GM12864 (cell line): Measurements from ENCODE around the gene VPS37B.

Experiments
- DNase-seq: peaks from one replicate; pipeline ENCODE4 v3.0.0-alpha.2; 2011; ENCODE audit warnings: low read depth
- H3K4me3 ChIP-seq: 2 replicates; pipeline ENCODE4 v1.5.1; 2011; ENCODE audit warnings: mild to moderate bottlenecking, low read depth, low read length, control low read depth
- TF ChIP-seq, protein P1 (sequence below): IDR thresholded peaks from 2 replicates; pipeline ENCODE4 v1.5.1; 2011; ENCODE audit warnings: low read depth, mild to moderate bottlenecking, moderate library complexity, low read length, control low read depth, inconsistent platforms; ENCODE audit errors: missing control alignments

Gene VPS37B

DNA sequence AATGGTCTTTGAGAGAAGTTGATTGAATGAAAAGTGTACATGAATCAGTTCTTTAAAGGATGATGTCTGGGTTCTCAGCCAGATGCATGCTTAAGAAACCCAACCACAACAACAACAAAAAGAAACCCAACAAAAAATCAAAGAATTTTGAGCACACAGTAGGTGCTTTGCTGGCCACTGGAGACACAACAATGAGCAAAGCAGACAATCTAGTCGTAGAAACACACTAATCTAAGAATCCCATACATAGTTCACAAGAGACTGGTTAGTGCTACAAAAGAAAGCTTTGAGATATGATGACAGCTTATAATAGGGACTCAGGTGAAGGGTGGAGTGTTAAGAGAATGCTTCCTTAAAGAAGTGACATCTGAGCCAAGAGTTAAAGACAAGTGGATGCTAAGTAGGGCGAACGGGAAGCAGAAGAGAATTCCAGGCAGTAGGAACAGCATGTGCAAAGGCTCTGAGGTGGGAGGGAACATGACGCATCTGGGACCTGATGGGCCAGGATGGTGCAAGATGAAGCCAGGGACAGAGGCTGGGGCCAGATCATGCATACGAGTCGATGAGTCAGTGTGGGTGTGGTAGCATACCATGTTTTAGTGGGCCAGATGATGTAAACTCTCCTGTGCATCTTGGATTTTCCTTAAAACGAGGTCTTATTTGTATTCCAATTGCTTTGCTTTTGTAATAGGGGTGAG, 65.3 kb downstream of the VPS37B start:
- TF ChIP-seq, protein P1, sequence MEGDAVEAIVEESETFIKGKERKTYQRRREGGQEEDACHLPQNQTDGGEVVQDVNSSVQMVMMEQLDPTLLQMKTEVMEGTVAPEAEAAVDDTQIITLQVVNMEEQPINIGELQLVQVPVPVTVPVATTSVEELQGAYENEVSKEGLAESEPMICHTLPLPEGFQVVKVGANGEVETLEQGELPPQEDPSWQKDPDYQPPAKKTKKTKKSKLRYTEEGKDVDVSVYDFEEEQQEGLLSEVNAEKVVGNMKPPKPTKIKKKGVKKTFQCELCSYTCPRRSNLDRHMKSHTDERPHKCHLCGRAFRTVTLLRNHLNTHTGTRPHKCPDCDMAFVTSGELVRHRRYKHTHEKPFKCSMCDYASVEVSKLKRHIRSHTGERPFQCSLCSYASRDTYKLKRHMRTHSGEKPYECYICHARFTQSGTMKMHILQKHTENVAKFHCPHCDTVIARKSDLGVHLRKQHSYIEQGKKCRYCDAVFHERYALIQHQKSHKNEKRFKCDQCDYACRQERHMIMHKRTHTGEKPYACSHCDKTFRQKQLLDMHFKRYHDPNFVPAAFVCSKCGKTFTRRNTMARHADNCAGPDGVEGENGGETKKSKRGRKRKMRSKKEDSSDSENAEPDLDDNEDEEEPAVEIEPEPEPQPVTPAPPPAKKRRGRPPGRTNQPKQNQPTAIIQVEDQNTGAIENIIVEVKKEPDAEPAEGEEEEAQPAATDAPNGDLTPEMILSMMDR = no peak
- H3K4me3 ChIP-seq = no peak overlapping the region
- DNase-seq = no peak

DNA sequence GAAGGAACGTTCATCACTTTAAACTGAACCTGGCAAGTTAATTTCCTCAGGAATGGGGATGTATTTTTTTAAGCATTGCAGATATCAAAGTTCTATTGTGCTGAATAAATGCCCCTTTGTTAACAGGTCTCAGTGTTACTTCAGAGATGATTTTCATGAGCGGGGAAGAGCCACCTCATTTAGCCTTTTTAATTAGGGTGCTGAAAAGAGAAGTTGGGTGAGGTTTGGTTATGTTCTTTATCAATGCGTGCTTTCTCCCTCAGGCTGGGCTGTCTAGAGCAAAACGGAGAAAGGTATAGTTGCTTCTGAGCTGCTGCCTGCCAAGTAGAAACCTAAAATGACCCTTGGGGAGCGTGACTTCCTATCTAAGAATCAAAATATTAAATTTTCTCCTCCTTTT, 68.7 kb downstream of the VPS37B start:
- no peak overlapping the region for H3K4me3 ChIP-seq
- TF ChIP-seq, protein P1 = no peak
- DNase-seq = no peak

DNA sequence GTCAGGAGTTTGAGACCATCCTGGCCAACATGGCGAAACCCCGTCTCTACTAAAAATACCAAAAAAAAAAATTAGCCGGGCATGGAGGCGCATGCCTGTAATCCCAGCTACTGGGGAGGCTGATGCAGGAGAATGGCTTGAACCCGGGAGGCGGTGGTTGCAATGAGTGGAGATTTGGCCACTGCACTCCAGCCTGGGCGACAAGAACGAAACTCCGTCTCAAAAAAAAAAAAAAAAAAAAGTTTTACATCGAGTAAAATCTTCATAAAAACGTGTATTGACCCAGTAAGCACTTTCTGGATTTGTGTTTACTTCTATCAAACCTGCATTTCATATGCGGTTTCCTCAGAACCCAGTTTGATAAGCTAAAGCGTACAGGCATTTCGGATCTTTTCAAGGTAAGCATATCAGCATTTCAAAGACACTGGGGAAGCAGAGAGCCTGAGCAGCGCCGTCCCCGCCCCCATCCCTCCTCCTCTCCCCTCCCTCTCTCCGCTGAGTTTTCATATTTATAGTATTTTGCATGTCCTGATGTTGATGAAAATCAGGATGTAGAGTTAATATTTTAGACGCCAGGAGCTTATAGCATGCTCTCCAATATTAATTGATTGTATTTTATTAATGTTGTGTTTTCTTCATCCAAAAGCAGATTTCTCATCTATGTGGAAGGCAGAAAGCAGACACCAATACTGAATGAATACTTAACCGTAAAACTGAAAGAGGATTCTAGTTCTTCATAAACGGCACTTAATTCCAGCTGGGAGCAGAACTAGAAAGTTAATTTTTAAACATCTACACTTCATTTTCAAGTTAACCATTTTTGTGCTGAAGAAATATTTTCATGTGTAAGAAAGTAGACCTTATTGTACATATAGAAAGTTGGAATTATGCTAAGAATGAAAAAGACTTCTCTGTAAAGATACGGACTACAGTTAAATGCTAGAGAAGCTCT, 69.9 kb downstream of the VPS37B start:
- TF ChIP-seq, protein P1 = no peak
- no peak for DNase-seq
- H3K4me3 ChIP-seq = no peak overlapping the region

DNA sequence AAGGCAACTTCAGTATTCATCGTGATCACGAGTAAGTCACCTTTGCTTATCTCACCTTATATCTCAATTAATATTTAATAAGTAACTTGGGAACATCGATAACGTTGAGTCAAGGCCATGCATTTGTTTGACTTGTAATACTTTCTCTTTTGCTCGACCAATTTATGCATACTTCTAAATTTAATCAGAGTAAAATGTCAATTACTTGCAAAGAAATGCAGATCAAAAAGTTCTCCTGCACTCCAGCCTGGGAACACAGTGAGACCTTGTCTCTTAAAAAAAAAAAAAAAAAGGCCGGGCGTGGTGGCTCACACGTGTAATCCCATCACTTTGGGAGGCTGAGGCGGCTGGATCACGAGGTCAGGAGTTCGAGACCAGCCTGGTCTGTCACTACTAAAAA, 72.5 kb downstream of the VPS37B start:
- DNase-seq = no peak
- TF ChIP-seq, protein P1 = no peak
- H3K4me3 ChIP-seq = no peak overlapping the region

DNA sequence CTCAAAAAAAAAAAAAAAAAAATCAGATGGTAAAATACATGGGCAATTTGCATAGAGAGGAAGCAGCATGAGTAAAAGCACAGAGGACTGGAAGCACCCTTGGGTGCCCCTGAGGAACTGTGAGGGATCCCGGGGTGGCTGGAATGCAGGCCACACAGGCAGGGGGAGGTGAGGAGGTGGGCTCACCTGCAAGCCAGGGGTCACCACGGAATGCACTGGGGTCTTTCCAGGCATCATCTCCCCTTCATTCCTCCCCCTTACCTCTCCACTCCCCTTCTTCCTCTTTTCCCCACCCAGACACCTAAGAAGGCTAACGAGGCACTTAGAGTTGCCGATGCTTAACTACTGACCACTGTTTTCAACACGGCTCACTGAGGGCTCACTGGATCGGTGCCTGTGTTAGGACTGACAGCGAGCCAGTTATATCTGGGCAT, 75.1 kb downstream of the VPS37B start:
- TF ChIP-seq, protein P1 = no peak
- H3K4me3 ChIP-seq = no peak overlapping the region
- DNase-seq = no peak

DNA sequence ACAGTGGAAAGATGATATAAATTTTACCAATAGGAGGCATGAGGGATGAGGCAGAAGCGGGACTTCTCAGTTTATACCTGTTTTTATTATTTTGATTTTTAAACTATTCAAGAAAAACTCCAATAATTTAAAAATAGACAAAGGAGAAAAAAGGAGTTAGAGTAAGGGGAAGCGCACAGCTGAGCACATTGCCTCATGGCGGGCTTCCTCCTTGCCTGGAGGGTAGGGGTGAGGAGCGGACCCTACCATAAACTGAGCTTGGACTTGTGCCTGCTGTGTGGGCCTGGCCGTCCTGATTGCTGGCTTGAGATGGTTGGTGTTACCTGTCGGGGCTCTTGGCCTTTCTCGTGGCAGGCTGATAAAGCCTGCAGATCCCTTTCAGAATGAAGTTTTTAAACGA, 75.8 kb downstream of the VPS37B start:
- DNase-seq = no peak
- TF ChIP-seq, protein P1 = no peak

More for the DNA sequence above, 75.8 kb downstream of the VPS37B start:
- no peak overlapping the region for H3K4me3 ChIP-seq
